Measurements from ENCODE around the gene IP6K2.

- TF ChIP-seq RAD21 (IDR thresholded peaks at IDR 0.05; ENCODE audit: low read depth) (no peak), EGR1 (IDR thresholded peaks at IDR 0.05) (no peak), NFIC (IDR thresholded peaks at IDR 0.05) (no peak), FOXM1 (IDR thresholded peaks at IDR 0.05; ENCODE audit: borderline replicate concordance, low read depth) (no peak), EP300 (IDR thresholded peaks at IDR 0.05; ENCODE audit: borderline replicate concordance) (no peak), TAF1 (IDR thresholded peaks at IDR 0.05; ENCODE audit: low read depth) (no peak), YY1 (IDR thresholded peaks at IDR 0.05; ENCODE audit: low read depth) (no peak), ZBTB7A (IDR thresholded peaks at IDR 0.05; ENCODE audit: low read depth) (no peak), MAX (IDR thresholded peaks at IDR 0.05) (no peak), REST (IDR thresholded peaks at IDR 0.05; ENCODE audit: low read depth) (no peak), CREB1 (IDR thresholded peaks at IDR 0.05; ENCODE audit: low read depth) (no peak), USF1 (IDR thresholded peaks at IDR 0.05) (no peak), CEBPB (IDR thresholded peaks at IDR 0.05) (no peak), TEAD4 (IDR thresholded peaks at IDR 0.05) (no peak)
These were observed 62.0 kb downstream of the IP6K2 start for GRCh38 chr3:48655063-48655462.
